NK-92 (cell line): Measurements from ENCODE around the gene ATP6V1F.

Experiments used
- DNase-seq: peaks from one replicate; lab custom pipeline; 2025; ENCODE audit not compliant: unreplicated experiment; lab: John Stamatoyannopoulos, UW

Gene ATP6V1F

GRCh38 chr7:128835790-128836641 lies 26.6 kb upstream of the ATP6V1F start:
- no peak for DNase-seq

DNA sequence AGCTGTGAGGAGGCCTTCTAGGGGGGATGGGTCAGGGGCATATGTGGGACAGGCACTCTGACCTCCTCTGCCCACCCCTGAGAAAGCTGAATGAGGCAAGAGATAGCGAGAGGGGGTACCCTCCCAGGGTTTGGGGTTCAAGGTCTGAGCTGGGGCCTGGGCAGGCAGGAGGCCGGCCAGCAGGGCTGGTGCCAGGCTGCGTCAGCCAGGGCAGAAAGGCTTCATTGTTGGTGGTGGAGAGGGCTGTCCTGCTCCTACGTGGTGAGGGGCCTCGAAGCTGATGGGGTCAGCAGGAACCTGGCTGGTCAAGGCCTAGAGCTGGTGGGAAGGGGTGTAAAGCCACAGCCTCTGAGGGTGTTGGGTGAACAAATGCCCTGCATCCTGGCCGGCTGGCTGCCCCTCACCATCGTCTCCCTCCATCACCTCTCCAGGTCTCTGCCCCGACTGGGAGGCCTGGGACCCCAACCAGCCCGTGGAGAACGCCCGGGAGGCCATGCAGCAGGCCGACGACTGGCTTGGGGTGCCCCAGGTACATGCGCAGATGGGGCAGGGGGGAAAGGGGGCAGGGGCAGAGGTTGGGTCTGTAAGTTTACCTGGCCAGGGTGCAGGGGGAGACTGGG lies 25.8 kb upstream of the ATP6V1F start:
- DNase-seq: no peak

DNA sequence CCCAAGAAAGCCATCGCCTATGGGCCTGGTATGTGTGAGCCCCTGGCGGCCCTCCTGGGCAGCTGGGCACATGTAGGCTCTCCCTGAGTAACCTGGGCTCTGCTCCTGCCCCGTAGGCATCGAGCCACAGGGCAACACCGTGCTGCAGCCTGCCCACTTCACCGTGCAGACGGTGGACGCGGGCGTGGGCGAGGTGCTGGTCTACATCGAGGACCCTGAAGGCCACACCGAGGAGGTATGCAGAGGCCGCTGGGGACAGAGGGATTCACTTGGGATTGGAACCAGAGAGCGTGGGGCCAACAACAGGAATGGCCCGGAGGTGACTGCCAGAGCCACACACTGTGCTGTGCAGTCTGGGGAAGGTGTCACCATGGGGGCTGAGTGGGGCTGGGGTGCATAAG lies 25.1 kb upstream of the ATP6V1F start:
- DNase-seq: no peak

DNA sequence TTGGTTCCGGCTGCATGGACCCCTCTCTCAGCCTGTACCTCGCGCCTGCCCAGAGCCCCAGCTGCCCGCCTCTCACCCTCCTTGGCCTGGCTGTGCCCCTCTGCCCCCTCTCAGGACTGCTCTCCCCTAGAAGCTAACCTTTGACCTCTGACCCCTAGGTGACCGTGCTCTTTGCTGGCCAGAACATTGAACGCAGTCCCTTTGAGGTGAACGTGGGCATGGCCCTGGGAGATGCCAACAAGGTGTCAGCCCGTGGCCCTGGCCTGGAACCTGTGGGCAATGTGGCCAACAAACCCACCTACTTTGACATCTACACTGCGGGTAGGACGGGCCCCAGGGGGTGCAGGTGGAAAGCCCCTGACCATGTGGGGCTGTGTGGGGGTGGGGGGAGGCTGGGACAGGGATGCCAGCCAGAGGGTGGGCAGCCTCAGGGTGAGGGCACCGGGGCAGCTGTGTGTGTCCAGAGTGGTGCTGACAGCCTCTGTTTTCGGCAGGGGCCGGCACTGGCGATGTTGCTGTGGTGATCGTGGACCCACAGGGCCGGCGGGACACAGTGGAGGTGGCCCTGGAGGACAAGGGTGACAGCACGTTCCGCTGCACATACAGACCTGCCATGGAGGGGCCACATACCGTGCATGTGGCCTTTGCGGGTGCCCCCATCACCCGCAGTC lies 24.4 kb upstream of the ATP6V1F start:
- no peak for DNase-seq

DNA sequence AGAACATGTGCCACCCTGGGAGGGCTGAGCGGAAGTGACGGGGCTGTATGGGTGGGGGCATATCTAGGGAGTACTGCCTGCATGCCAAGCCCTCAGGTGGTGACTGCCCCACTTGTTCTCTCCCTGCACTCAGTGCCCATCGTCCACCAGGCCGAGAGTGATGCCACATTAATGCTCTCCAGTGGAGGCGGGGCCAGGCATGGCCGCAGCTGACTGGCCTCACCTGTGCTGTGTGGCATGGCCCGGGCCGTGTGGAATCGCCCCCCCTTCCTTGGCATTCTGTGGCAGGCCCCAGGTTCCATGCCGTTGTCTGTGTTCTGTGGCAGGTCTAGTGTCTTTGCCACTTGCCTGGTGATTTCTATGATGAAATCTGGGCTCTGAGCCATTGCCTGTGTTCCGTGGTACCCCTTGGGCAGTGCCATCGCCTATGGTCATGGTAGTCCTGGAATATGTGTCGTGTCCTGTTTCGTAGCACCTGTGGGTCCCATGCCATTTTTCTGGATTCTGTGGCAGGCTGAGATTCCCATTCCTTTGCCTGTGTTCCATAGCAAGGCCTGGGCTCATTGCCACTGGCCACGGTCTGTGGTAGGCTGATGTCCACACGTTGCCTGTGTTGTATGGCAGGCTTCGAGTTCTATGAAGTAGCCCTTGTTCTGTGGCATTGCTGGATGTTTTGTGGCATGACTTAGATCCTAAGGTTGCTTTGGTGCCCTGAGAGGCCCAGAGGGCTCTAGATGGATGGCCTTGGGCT lies 23.5 kb upstream of the ATP6V1F start:
- DNase-seq: no peak

GRCh38 chr7:128839751-128840177 lies 22.9 kb upstream of the ATP6V1F start:
- no peak for DNase-seq

- DNase-seq: no peak
Measured at GRCh38 chr7:128840326-128841170, 22.1 kb upstream of the ATP6V1F start.

GRCh38 chr7:128841171-128841690 lies 21.4 kb upstream of the ATP6V1F start:
- DNase-seq: no peak

- no peak for DNase-seq
Measured at GRCh38 chr7:128841921-128842673, 20.6 kb upstream of the ATP6V1F start.

DNA sequence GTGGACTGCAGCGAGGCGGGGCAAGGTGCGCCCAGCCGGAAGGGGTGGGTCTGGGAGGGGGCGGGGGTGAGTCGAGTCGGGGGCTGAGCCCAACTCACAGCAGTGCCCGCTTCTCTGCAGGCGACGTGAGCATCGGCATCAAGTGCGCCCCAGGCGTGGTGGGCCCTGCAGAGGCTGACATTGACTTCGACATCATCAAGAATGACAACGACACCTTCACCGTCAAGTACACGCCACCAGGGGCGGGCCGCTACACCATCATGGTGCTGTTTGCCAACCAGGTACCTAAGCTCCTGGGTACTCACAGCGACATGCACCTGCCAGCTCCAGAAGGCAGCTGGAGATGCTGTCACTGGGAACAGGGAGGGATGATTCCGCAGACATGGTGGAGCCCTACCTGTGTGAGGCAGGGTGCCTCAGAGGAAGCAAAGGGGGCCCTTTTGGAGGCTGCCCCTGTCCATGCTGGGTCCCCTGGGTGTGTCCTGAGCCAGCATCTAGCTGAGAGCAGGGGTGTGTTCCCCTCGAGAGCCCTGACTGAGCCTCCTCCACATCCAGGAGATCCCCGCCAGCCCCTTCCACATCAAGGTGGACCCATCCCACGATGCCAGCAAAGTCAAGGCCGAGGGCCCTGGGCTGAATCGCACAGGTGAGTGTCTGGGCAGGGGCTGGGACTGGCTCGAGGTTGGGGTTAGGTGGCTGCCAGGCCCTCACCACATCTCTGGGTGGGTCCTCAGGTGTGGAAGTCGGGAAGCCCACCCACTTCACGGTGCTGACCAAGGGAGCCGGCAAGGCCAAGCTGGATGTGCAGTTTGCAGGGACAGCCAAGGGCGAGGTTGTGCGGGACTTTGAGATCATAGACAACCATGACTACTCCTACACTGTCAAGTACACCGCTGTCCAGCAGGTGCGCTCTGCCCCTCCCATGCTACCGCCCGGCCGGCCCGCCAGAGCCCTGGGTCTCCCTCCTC lies 19.7 kb upstream of the ATP6V1F start:
- DNase-seq: no peak

DNA sequence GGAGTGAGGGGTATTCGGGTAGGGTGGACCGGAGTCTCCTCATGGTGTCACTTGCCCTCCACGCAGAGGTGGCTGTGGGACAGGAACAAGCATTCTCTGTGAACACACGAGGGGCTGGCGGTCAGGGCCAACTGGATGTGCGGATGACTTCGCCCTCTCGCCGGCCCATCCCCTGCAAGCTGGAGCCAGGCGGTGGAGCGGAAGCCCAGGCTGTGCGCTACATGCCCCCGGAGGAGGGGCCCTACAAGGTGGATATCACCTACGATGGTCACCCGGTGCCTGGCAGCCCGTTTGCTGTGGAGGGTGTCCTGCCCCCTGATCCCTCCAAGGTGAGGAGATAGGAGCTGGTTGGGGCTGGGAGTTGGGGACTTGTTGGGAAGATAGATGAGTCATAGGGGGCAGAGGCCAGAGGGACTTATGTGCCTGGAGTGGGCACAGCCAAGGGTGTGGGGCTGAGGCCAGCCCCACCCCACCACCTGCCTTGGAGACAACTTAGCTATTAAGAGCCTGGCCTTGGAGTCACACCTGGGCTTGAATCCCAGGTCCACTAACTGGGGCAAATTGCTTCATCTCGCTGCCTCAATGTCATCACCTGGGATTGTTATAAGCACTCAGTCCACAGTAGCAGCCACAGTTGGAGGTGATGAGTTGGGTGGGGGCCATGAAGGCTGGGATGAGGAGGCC lies 18.6 kb upstream of the ATP6V1F start:
- no peak for DNase-seq

- DNase-seq: no peak
Measured at GRCh38 chr7:128844777-128845311, 17.8 kb upstream of the ATP6V1F start.

DNA sequence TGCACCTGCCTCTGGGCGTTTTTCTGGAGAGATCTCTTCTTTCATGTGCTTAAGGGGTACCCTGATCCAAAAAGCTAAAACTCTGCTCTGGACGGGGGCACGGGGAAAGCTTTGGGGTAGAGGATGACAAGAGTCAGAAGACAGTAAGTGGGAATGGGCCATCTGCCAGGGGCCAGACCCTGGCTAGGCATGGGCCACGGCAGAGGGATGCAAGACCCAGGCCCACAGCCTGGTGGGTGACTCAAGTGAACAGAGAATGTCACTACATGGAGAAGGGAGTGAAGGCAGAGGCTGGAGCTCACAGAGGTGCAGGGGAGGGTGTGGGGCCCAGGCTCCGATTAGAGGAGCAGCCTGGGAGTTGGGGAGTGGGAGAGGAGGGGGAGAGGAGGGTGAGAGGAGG lies 17.2 kb upstream of the ATP6V1F start:
- DNase-seq: no peak

- DNase-seq: no peak
Measured at GRCh38 chr7:128845987-128846386, 16.7 kb upstream of the ATP6V1F start.

DNA sequence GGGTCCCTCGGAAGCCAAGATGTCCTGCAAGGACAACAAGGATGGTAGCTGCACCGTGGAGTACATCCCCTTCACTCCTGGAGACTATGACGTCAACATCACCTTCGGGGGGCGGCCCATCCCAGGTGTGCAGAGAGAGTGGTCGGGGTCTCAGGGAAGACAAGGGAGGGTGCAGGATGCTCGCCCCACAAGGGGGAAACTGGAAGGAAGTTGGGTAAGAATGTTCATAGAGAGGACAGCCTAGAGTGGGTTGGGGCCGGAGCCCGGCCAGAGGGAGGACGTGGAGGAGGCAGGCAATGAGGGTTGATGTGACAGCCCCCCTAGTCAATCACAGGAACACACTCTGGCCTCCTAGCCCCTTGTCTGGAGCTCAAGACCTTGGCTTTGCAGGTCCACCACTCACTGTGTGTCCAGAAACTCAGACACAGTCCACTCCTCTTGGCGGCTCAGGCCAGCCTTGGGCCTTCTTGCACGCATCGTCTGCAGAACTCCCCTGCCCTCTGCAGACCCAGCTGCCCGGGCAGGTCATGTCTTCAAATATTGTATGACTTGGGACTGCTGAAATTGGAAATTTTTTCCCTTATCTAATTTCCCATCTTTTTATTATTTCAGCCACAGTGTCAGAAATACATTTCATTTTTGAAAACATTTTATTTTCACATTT lies 15.7 kb upstream of the ATP6V1F start:
- no peak for DNase-seq

DNA sequence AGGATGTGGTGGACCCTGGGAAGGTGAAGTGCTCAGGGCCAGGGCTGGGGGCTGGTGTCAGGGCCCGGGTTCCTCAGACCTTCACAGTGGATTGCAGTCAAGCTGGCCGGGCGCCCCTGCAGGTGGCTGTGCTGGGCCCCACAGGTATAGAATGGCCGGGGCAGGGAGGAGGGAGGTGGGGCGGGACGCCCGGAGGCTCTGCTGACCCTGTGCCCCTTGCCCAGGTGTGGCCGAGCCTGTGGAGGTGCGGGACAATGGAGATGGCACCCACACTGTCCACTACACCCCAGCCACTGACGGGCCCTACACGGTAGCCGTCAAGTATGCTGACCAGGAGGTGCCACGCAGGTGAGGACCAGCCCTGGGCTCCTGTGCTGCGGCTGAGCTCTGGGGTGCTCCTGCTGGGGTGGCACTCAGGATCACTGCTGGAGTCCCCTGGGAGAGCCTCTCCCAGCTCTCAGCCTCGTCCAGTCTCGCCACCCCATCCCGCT lies 14.9 kb upstream of the ATP6V1F start:
- no peak for DNase-seq
